ENCODE data around the gene CATSPERZ. TPM values are rescaled to one million over a fixed set of nuclear protein-coding genes. Genes with fewer than 3 reads are reported as not detected.

The CATSPERZ gene
- total and polyA plus RNA-seq, 2 of the 8 experiments (the other 6 are each of a cell fraction or from before 2014, with no cell fraction given), result 0.77 TPM; not detected in 1

GRCh38 chr11:64304316-64305072 is 4.3 kb downstream of the CATSPERZ start:
- Histone ChIP-seq H3K9me3 (ENCODE audit: insufficient read depth in 2 of 2, low read depth in 1 of 2, low read length in 1 of 2) (no peaks in the 10 kb centered on the region; a peak in 1 of 4 replicates), H4K91ac (replicated peaks; ENCODE audit: insufficient read length, low read length) (peak overlapping the region; percentile 98), H3K4me1 (replicated peaks in 1 of 4; ENCODE audit: control insufficient read depth in 3 of 4, insufficient read depth in 4 of 4, low read length in 3 of 4) (peaks cover 3 to 21% (median 18%) of the 10 kb centered on the region in 4 experiments; a peak in 6 of 7 replicates), H3K4ac (replicated peaks; ENCODE audit: insufficient read length, low read depth, low read length) (peak overlapping the region; percentile 83), H3K56ac (replicated peaks; ENCODE audit: insufficient read length, low read depth, low read length) (peak overlapping the region; percentile 97), H2AFZ (ENCODE audit: low read length) (no peak overlapping the region), H2BK20ac (ENCODE audit: low read length) (peak overlapping the region; percentile 80; the same call in 1 of the 2 replicates), H2BK15ac (ENCODE audit: low read length) (peak overlapping the region; percentile 53; the same call in 1 of the 2 replicates), H4K5ac (ENCODE audit: insufficient read length, low read depth, low read length) (peak overlapping the region; percentile 99), H3K36me3 (ENCODE audit: control insufficient read depth in 2 of 4, insufficient read depth in 4 of 4, low read length in 3 of 4) (no peaks in the 10 kb centered on the region; a peak in 1 of 8 replicates), H3K27ac (ENCODE audit: low read depth, low read length) (peak overlapping the region; percentile 87), H3K23ac (ENCODE audit: insufficient read length) (no peak overlapping the region), H3K79me2 (ENCODE audit: control insufficient read depth in 1 of 2, insufficient read depth in 2 of 2, low read length in 2 of 2) (peaks cover 0 to 17% of the 10 kb centered on the region in 2 experiments; a peak in 2 of 4 replicates), H2BK12ac (ENCODE audit: low read depth, low read length) (peak overlapping the region; percentile 80), H2BK5ac (ENCODE audit: low read depth, low read length) (peak overlapping the region; percentile 98), H3K14ac (ENCODE audit: insufficient read length) (no peak overlapping the region), H3K23me2 (ENCODE audit: low read depth, low read length) (peaks cover 15% of the 10 kb centered on the region; the same call in 1 of the 2 replicates), H3K79me1 (ENCODE audit: low read depth, low read length) (peaks cover 11% of the 10 kb centered on the region; the same call in 1 of the 2 replicates), H3K4me2 (ENCODE audit: insufficient read depth in 1 of 2, low read depth in 2 of 2, low read length in 2 of 2) (peak overlapping the region; percentile 38 to 74), H3K4me3 (ENCODE audit: extremely low read depth in 1 of 4, insufficient read depth in 2 of 4, low read depth in 3 of 4, low read length in 4 of 4) (peak overlapping the region; percentile 48 to 71 (median 58)), H4K20me1 (replicated peaks in 1 of 2; ENCODE audit: control insufficient read depth in 1 of 2, insufficient read depth in 2 of 2, low read length in 2 of 2) (peaks cover 2 to 3% of the 10 kb centered on the region in 2 experiments), H4K8ac (ENCODE audit: extremely low read depth, insufficient read depth, low read length) (peak overlapping the region; percentile 97), H3K18ac (ENCODE audit: extremely low read depth, low read length) (peak overlapping the region; percentile 99), H2BK120ac (replicated peaks; ENCODE audit: low read depth, low read length) (peak overlapping the region; percentile 92), H3K27me3 (replicated peaks in 1 of 4; ENCODE audit: control insufficient read depth in 3 of 4, extremely low read depth in 1 of 4, insufficient read depth in 3 of 4, low read length in 3 of 4) (peaks cover 13 to 30% (median 18%) of the 10 kb centered on the region in 4 experiments), H3K9ac (replicated peaks in 1 of 4; ENCODE audit: extremely low read depth in 1 of 4, low read depth in 3 of 4, low read length in 3 of 4) (peak overlapping the region in 3 of 4 experiments; percentile 73 to 88 (median 85); a peak in 6 of 7 replicates), H2AK5ac (ENCODE audit: low read depth, low read length) (peak overlapping the region; percentile 30; the same call in 1 of the 2 replicates)
- 1% methylated on average over 46 of the region's 46 CpGs; no CpG with 5 or more reads in 1 of the 2 experiments for WGBS, 2 experiments (ENCODE audit: extremely low coverage in 1 of 2, insufficient coverage in 1 of 2, insufficient read length in 1 of 2, insufficient replicate concordance in 2 of 2, low coverage in 1 of 2, low lambda C conversion rate in 2 of 2, missing lambda C conversion rate in 1 of 2)
- ChIA-PET CTCF (ENCODE audit: partially characterized antibody) (interaction anchor here (0.7 to 20.8 kb wide), 23 partner anchors 9 to 340 kb away, joined by 3 to 614 read pairs (median 4); partner anchors contain the start of genes BAD, CCDC88B, FERMT3 and GPR137), POLR2A (ENCODE audit: partially characterized antibody) (interaction anchor here (1.0 to 5.6 kb wide), 24 partner anchors 8 to 385 kb away, joined by 3 to 57 read pairs (median 6); partner anchors contain the start of genes BAD, FERMT3, FKBP2 and GPR137)
- DNase-seq (ENCODE audit: low read depth in 1 of 2, low spot score in 2 of 2), result peak; percentile 86 to 99
- FAIRE-seq, result peak; percentile 55
- TF ChIP-seq, protein P1, sequence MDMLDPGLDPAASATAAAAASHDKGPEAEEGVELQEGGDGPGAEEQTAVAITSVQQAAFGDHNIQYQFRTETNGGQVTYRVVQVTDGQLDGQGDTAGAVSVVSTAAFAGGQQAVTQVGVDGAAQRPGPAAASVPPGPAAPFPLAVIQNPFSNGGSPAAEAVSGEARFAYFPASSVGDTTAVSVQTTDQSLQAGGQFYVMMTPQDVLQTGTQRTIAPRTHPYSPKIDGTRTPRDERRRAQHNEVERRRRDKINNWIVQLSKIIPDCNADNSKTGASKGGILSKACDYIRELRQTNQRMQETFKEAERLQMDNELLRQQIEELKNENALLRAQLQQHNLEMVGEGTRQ (IDR thresholded peaks at IDR 0.05; ENCODE audit: low read length), result peak; percentile 37; the same call in 1 of the 2 replicates
- TF ChIP-seq CHD1 (IDR thresholded peaks at IDR 0.05; ENCODE audit: low read depth, low read length) (no peak), BACH1 (IDR thresholded peaks at IDR 0.05; ENCODE audit: low read length) (no peak), TCF12 (IDR thresholded peaks at IDR 0.05; ENCODE audit: low read depth, low read length) (no peak), SP2 (IDR thresholded peaks at IDR 0.05; ENCODE audit: low read length) (no peak), CHD2 (IDR thresholded peaks at IDR 0.05; ENCODE audit: low read length) (no peak), BCL11A (IDR thresholded peaks at IDR 0.05; ENCODE audit: low read depth in 2 of 2, low read length in 2 of 2) (no peak), ASH2L (IDR thresholded peaks at IDR 0.05; ENCODE audit: low read length) (peak; percentile 73)
